Left ventricle myocardium superior (tissue), 1 donor: Measurements from ENCODE around the gene GPR87. TPM values are rescaled to one million over a fixed set of nuclear protein-coding genes. Genes with fewer than 3 reads are reported as not detected.

Source experiments
- ATAC-seq: fragments of 200-7000 bp; cut with Tn5 transposase; one replicate; pipeline ENCODE4 v1.9.1; 2020; ENCODE audit warnings: mild to moderate bottlenecking, moderate library complexity
- DNase-seq: peaks from one replicate; pipeline ENCODE4 v3.0.0-alpha.2; 2020
- intact Hi-C: fragments of 100-400 bp; cut with micrococcal nuclease; formaldehyde crosslinking; loops from one replicate; pipeline ENCODE4 v1.11.0; 2022
- total RNA-seq: library from RNA; stranded (reverse); fragmentation: NEBNext Ultra II Directional; extraction: Animal tissue kit (Norgen Biotek cat#: 25700); gene quantifications from one replicate; pipeline ENCODE4 v1.2.1, GENCODE V29; 2021
- donor health status: DM: no; HTN: yes; CAD: no; lungs with severe emphysema.

Gene GPR87
- total RNA-seq, 1 donor from 2014 or later: not detected

GRCh38 chr3:151319628-151320027 lies 3.0 kb upstream of the GPR87 start:
- intact Hi-C loops: no loop called here
- no peak for ATAC-seq
- DNase-seq: no peak

- no peak for DNase-seq
- no peak for ATAC-seq
- intact Hi-C loops: no loop called here
Measured at GRCh38 chr3:151318991-151319390, 2.4 kb upstream of the GPR87 start.

- no peak for ATAC-seq
- intact Hi-C loops: no loop called here
- DNase-seq: no peak
Measured at GRCh38 chr3:151318313-151318712, 1.7 kb upstream of the GPR87 start.

DNA sequence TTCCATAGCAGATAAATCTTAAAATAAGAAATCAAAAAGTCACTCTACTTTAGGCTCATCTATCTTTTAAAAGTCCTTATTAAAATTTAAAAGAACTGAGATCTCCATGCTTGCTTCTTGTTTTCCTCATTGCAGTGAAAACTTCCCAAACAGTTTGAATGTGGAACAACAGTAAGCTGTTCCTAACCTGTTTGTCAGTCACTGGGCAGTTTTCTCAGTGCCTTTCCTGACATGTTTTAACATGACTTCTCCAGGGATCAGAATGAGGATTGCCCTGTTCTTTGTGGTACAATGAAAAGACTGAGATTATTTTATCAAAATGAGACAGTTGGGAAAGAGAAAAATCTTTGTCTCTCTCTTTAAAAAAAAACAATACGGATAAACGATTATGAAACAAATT lies 774 bp downstream of the GPR87 start:
- intact Hi-C loops: no loop called here
- no peak for ATAC-seq
- no peak for DNase-seq

DNA sequence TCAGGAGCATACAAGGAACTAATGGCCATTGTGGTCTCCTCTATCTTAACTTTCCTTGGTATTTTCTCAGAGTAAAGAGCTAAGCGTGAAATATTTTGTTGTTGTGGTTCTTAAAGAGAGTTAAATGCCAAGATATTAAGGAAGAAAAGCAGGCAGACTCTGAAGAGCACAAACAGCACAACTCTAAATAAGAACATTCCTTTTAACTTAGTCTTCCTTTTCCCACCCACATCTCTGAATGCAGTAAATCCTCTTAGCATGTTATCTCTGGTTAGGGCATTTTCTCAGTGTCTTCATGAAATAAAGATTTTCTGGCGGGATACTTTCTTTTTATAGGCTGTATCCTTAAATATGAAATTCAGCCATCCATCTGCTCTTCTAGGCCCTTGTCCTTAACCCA lies 1.5 kb downstream of the GPR87 start:
- no peak for ATAC-seq
- DNase-seq: no peak
- intact Hi-C loops: no loop called here

- ATAC-seq: no peak
- intact Hi-C loops: no loop called here
- no peak for DNase-seq
Measured at GRCh38 chr3:151314593-151314992, 2.0 kb downstream of the GPR87 start.

- no peak for DNase-seq
- intact Hi-C loops: no loop called here
- ATAC-seq: no peak
Measured at GRCh38 chr3:151314137-151314536, 2.5 kb downstream of the GPR87 start.

DNA sequence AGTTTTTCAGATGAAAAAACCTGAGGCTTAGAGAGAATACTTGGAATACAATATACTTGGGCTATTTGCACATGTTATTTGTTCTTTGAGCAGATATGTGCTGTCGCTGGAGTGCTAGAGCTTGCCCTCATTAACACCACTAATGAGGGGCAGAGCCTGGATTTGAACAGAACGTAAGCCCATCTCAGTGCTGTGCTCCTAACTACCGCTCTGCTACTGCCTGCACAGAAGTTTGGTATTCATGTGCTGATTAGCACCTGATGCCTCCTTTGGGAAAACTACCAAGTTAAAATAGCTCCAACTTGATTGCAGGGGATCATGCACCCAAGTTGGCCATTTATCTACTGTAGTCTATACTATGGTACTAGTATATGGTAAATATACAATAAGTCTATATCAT lies 3.6 kb downstream of the GPR87 start:
- intact Hi-C loops: no loop called here
- DNase-seq: no peak
- ATAC-seq: no peak

- intact Hi-C loops: no loop called here
- no peak for ATAC-seq
- no peak for DNase-seq
Measured at GRCh38 chr3:151309566-151309965, 7.1 kb downstream of the GPR87 start.

GRCh38 chr3:151307583-151308488 lies 8.8 kb downstream of the GPR87 start:
- no peak for DNase-seq
- ATAC-seq: no peak
- intact Hi-C loops: no loop called here

- intact Hi-C loops: no loop called here
- ATAC-seq (no peak), DNase-seq (no peak)
Measured at GRCh38 chr3:151307131-151307530, 9.5 kb downstream of the GPR87 start.

DNA sequence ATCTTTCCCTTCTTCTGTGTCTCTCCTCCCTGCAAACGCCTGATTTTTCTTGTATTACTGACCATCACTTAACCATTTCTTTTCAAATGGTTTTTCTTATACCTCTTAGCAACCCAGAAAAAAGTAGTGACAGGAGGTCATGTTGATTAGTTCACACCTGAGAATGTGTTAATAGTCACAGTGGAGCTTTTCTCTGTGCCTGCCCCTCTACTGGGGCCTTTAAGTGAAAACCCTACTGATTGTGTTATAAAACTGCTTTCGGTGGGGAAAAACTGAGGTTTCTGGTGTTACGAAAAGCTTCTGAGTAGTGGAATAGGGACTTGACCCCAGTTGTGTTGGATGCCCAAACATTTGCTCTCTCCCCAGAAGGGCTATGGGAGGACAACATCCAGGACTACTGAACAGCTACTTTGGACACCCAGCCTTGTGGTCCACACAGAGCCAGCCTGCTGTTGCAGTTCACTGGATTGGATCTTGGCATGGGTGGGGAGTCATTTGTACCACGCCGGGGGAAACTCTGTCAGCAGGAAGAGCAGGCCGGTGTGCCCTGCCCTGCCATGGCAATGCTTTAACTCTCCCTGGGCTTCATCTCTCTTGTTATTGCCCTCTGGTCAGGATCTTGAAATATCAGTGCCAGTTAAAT lies 10.3 kb downstream of the GPR87 start:
- no peak for DNase-seq
- no peak for ATAC-seq
- intact Hi-C loops: no loop called here

DNA sequence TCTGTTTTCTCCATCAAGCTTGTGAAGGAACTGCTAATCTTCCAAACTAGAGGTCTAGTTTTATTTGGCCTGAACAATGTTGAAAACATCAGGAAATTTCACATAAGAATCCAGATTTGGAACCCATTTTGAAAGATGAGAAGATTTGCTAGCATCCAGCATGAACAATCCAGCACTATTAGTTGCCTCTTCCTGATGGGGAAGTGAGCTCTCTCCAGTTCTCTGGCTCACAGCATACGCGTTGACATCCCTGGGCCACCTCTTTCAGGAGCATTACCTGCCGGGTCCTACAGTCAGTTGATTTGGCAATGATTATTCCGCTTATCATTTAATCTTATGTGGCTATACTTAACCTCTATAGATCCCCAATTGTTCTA lies 10.9 kb downstream of the GPR87 start:
- intact Hi-C loops: no loop called here
- DNase-seq: no peak
- no peak for ATAC-seq

DNA sequence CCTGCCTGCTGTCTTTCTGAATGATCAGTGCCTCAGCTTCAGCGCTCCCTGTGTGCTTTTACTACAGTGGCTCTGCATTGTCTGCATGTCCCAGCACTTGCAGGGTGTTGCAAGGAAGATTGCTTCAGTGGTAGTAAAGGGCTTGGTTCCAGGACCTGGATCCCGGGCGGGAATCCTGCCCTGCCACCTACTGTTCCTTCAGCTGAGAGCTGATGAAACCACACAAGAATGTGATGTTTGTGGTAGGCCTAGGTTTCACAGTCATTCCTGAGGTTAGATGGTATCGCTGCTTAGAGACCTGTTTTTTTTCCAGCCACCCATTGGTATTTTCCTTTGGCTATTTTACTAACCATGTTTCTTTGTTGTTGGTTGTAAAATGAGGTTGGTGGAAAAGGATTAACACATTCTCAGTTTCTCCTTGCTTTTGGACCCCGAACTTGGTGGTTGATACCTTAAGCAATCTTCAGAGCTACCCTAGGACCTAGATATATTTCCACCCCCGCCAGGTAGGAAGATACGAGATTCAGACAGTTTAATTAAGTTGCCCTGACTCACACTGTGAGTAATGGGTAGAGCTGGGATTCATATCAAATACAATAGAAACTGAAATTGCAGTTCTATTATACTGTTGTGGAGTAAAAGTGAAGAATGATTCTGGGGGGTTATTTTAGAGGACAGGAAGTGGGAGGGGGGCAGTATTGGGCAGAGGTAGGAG lies 11.4 kb downstream of the GPR87 start:
- ATAC-seq: peak; percentile 79
- DNase-seq: peak; percentile 35
- intact Hi-C loops: no loop called here

DNA sequence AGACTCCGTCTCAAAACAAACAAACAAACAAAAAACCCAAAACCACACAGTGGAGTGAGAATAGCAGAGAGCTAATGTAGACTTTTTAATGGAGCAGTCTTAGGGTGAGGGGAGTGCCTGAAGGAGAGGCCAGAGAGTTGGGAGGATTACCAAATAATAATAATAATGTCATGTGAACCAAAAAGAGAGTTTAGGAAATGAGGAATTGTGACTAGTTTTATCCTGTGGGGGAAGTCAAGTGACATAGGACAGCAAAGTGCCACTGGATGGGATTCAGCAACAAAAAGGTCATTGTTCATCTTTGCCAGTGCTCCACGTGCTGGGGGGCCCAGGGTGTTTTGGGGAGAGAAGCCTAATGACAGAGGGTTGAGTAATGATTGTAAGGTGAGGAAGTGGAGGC lies 12.9 kb downstream of the GPR87 start:
- intact Hi-C loops: no loop called here
- no peak for ATAC-seq

GRCh38 chr3:151301787-151302186 lies 14.8 kb downstream of the GPR87 start:
- DNase-seq: no peak
- intact Hi-C loops: no loop called here
- ATAC-seq: no peak

More for the DNA sequence above, 12.9 kb downstream of the GPR87 start:
- DNase-seq: no peak

GRCh38 chr3:151300539-151300938 lies 16.1 kb downstream of the GPR87 start:
- intact Hi-C loops: no loop called here
- ATAC-seq: no peak
- no peak for DNase-seq

GRCh38 chr3:151299006-151299405 lies 17.6 kb downstream of the GPR87 start:
- ATAC-seq (no peak), DNase-seq (no peak)
- intact Hi-C loops: no loop called here

GRCh38 chr3:151297429-151297828 lies 19.2 kb downstream of the GPR87 start:
- intact Hi-C loops: no loop called here
- no peak for DNase-seq
- ATAC-seq: no peak

DNA sequence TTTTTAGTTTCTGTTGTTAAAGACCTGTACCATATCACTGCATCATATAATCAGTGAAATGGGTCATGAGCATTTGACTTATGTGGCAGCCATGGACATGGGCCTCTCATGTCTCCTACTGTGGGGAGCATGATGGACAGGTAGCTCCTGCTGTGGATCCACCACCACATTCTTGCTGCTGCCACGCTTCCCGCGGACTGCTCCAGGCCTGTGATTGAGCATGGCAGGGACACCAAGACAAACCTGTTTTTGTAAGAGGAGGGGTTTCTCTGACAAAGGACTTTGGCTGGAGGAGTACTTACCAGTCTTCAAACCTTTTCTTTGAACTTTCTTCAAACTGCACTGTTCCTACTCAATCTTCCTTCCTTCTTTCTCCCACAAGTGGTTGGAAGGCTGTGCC lies 20.4 kb downstream of the GPR87 start:
- intact Hi-C loops: no loop called here
- no peak for ATAC-seq
- DNase-seq: no peak
